HEK293T (cell line): ENCODE data around the gene MEF2C.

Experiments
- CTCF ChIA-PET: fragments of 350-600 bp; formaldehyde crosslinking; extraction: SDS; loops from one replicate; lab custom pipeline; 2021; ENCODE audit warnings: antibody characterized with exemption, inconsistent platforms; lab: Yijun Ruan, JAX
- POLR2A ChIA-PET: fragments of 350-600 bp; formaldehyde crosslinking; extraction: SDS; loops from one replicate; lab custom pipeline; 2020; ENCODE audit warnings: antibody characterized with exemption, inconsistent platforms; lab: Yijun Ruan, JAX
- DNase-seq: peaks from one replicate; pipeline ENCODE4 v3.0.0; 2012; ENCODE audit warnings: mixed read lengths; ENCODE audit errors: extremely low spot score
- ARNT ChIP-seq: fragments of 450-650 bp; IDR thresholded peaks from 2 replicates; pipeline ENCODE4 v1.6.1; 2017; ENCODE audit warnings: mild to moderate bottlenecking
- BHLHE40 ChIP-seq: fragments of 450-650 bp; IDR thresholded peaks from 2 replicates; pipeline ENCODE4 v1.6.1; 2016; ENCODE audit warnings: mild to moderate bottlenecking, moderate library complexity, borderline replicate concordance
- CTBP1 ChIP-seq: fragments of 450-650 bp; IDR thresholded peaks from 2 replicates; pipeline ENCODE4 v1.6.1; 2016; ENCODE audit warnings: borderline replicate concordance
- ELF4 ChIP-seq: fragments of 450-650 bp; IDR thresholded peaks from 2 replicates; pipeline ENCODE4 v1.6.1; 2017; ENCODE audit warnings: antibody characterized with exemption
- FOXA1 ChIP-seq: fragments of 450-650 bp; IDR thresholded peaks from 2 replicates; pipeline ENCODE4 v1.6.1; 2016; ENCODE audit warnings: mild to moderate bottlenecking
- FOXK2 ChIP-seq: fragments of 450-650 bp; IDR thresholded peaks from 2 replicates; pipeline ENCODE4 v1.6.1; 2016; ENCODE audit warnings: mild to moderate bottlenecking
- FOXM1 ChIP-seq: fragments of 450-650 bp; IDR thresholded peaks from 2 replicates; pipeline ENCODE4 v1.6.1; 2017; ENCODE audit warnings: mild to moderate bottlenecking, borderline replicate concordance
- HDGF ChIP-seq: fragments of 450-650 bp; IDR thresholded peaks from 2 replicates; pipeline ENCODE4 v1.6.1; 2017; ENCODE audit warnings: antibody characterized with exemption, borderline replicate concordance
- L3MBTL2 ChIP-seq: fragments of 450-650 bp; conservative IDR thresholded peaks from 2 replicates; pipeline ENCODE4 v1.6.1; 2016; ENCODE audit warnings: mild to moderate bottlenecking
- LEF1 ChIP-seq: fragments of 450-650 bp; IDR thresholded peaks from 2 replicates; pipeline ENCODE4 v1.6.1; 2017; ENCODE audit warnings: mild to moderate bottlenecking, borderline replicate concordance
- NFRKB ChIP-seq: fragments of 450-650 bp; IDR thresholded peaks from 2 replicates; pipeline ENCODE4 v1.6.1; 2016; ENCODE audit warnings: mild to moderate bottlenecking, moderate library complexity
- PKNOX1 ChIP-seq: fragments of 450-650 bp; IDR thresholded peaks from 2 replicates; pipeline ENCODE4 v1.6.1; 2016
- SP1 ChIP-seq: fragments of 450-650 bp; IDR thresholded peaks from 2 replicates; pipeline ENCODE4 v1.6.1; 2017
- SUZ12 ChIP-seq: fragments of 450-650 bp; IDR thresholded peaks from 2 replicates; pipeline ENCODE4 v1.6.1; 2016; ENCODE audit warnings: mild to moderate bottlenecking
- TARDBP ChIP-seq: fragments of 450-650 bp; IDR thresholded peaks from 2 replicates; pipeline ENCODE4 v1.6.1; 2016
- ZNF384 ChIP-seq: fragments of 450-650 bp; IDR thresholded peaks from 2 replicates; pipeline ENCODE4 v1.6.1; 2016

MEF2C gene

GRCh38 chr5:88845081-88845697, 37.8 kb downstream of the MEF2C start:
- DNase-seq = no peak

GRCh38 chr5:88842784-88843183, 40.2 kb downstream of the MEF2C start:
- TF ChIP-seq HDGF (no peak), SUZ12 (no peak), ZNF384 (no peak), PKNOX1 (no peak), NFRKB (no peak), CTBP1 (no peak), L3MBTL2 (no peak), LEF1 (no peak), FOXM1 (no peak), ARNT (no peak), TARDBP (no peak)
- ChIA-PET POLR2A (no interaction called here), CTCF (interaction anchor here (0.6 to 0.7 kb wide), 3 partner anchors 9 to 41 kb away, joined by 5 to 8 read pairs (median 7); no protein-coding TSS in a partner anchor)
- DNase-seq = no peak

More at GRCh38 chr5:88845081-88845697, 37.8 kb downstream of the MEF2C start:
- ChIA-PET POLR2A (no interaction called here), CTCF (interaction anchor here (0.7 kb wide), 1 partner anchor 561 kb away, joined by 3 read pairs; no protein-coding TSS in a partner anchor)
- TF ChIP-seq HDGF (no peak), ZNF384 (no peak), CTBP1 (no peak), TARDBP (no peak)

GRCh38 chr5:88841212-88841611, 41.8 kb downstream of the MEF2C start:
- TF ChIP-seq SUZ12 = no peak
- no peak for TF ChIP-seq L3MBTL2
- no peak for TF ChIP-seq TARDBP
- no peak for TF ChIP-seq ZNF384
- no peak for TF ChIP-seq NFRKB
- no peak for TF ChIP-seq ARNT
- TF ChIP-seq SP1 = no peak
- no peak for TF ChIP-seq FOXK2
- TF ChIP-seq FOXA1 = no peak
- no peak for TF ChIP-seq BHLHE40
- no peak for TF ChIP-seq CTBP1
- TF ChIP-seq ELF4 = no peak
- TF ChIP-seq LEF1 = no peak
- TF ChIP-seq FOXM1 = no peak
- TF ChIP-seq HDGF = no peak
- no peak for TF ChIP-seq PKNOX1

GRCh38 chr5:88840495-88840894, 42.5 kb downstream of the MEF2C start:
- no peak for TF ChIP-seq CTBP1
- TF ChIP-seq ZNF384 = no peak
- TF ChIP-seq L3MBTL2 = no peak
- no peak for TF ChIP-seq PKNOX1
- TF ChIP-seq LEF1 = no peak
- TF ChIP-seq FOXA1 = no peak
- TF ChIP-seq FOXM1 = no peak
- no peak for TF ChIP-seq ARNT
- TF ChIP-seq HDGF = no peak
- TF ChIP-seq TARDBP = no peak
- no peak for TF ChIP-seq FOXK2
- no peak for TF ChIP-seq SUZ12
- ChIA-PET POLR2A (no interaction called here), CTCF (no interaction called here)

More at GRCh38 chr5:88841212-88841611, 41.8 kb downstream of the MEF2C start:
- DNase-seq = no peak
- POLR2A ChIA-PET = no interaction called here
- CTCF ChIA-PET = no interaction called here

GRCh38 chr5:88839238-88839637, 43.7 kb downstream of the MEF2C start:
- POLR2A ChIA-PET = no interaction called here
- no peak for DNase-seq
- no peak for TF ChIP-seq HDGF
- TF ChIP-seq TARDBP = no peak
- no peak for TF ChIP-seq FOXM1
- TF ChIP-seq ELF4 = no peak
- no peak for TF ChIP-seq FOXK2
- TF ChIP-seq SUZ12 = no peak
- TF ChIP-seq FOXA1 = no peak
- no peak for TF ChIP-seq CTBP1
- no peak for TF ChIP-seq L3MBTL2
- no peak for TF ChIP-seq BHLHE40
- no peak for TF ChIP-seq LEF1
- CTCF ChIA-PET = no interaction called here

More at GRCh38 chr5:88840495-88840894, 42.5 kb downstream of the MEF2C start:
- DNase-seq = no peak

GRCh38 chr5:88838500-88838899, 44.5 kb downstream of the MEF2C start:
- CTCF ChIA-PET = no interaction called here

More at GRCh38 chr5:88838500-88838899, 44.5 kb downstream of the MEF2C start:
- POLR2A ChIA-PET = no interaction called here
- DNase-seq = no peak
- TF ChIP-seq LEF1 (no peak), PKNOX1 (no peak), SUZ12 (no peak), NFRKB (no peak), L3MBTL2 (no peak), FOXA1 (no peak), CTBP1 (no peak), BHLHE40 (no peak), SP1 (no peak), ARNT (no peak), ZNF384 (no peak), TARDBP (no peak), FOXK2 (no peak), FOXM1 (no peak), ELF4 (no peak), HDGF (no peak)
